ENCODE measurements around the gene TMEM45A.

DNA sequence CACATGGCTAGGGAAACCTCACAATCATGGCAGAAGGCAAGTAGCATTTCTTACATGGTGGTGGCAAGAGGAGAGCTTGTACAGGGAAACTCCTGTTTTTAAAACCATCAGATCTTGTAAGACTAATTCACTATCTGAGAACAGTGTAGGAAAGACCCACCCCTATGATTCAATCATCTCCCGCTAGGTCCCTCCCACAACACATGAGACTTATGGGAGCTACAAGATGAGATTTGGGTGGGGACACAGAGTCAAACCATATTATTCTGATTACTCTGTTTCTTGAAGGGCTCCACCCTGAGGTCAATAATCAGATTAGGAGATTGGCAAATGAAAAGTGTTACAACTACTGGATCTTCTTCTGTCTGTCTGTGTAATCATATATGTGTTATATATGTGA is 21.5 kb upstream of the TMEM45A start:
- TF ChIP-seq POLR2A (IDR thresholded peaks at IDR 0.05), result no peak
- no peak for TF ChIP-seq EP300 (IDR thresholded peaks at IDR 0.05)

Data from tibial nerve (tissue), 3 donors.